Measurements from ENCODE around the gene PPP1R12B.
"Not testable (repeated sequence)": the region's sequence is repeated elsewhere in the genome, so short reads cannot be mapped to it uniquely, and the experiment has no call there.

GRCh38 chr1:202488178-202488649 lies 139.7 kb downstream of the PPP1R12B start:
- TF ChIP-seq CTCF (conservative IDR thresholded peaks at IDR 0.05); EZH2 (IDR thresholded peaks at IDR 0.05; ENCODE audit: low read depth): not testable (repeated sequence)
